ENCODE data around the gene MYH6. TPM values are rescaled to one million over a fixed set of nuclear protein-coding genes. Genes with fewer than 3 reads are reported as not detected.

Gene MYH6
- total and polyA plus RNA-seq, 2 donors (not counting 3 experiments of a cell fraction or from before 2014, with no cell fraction given) = not detected

DNA sequence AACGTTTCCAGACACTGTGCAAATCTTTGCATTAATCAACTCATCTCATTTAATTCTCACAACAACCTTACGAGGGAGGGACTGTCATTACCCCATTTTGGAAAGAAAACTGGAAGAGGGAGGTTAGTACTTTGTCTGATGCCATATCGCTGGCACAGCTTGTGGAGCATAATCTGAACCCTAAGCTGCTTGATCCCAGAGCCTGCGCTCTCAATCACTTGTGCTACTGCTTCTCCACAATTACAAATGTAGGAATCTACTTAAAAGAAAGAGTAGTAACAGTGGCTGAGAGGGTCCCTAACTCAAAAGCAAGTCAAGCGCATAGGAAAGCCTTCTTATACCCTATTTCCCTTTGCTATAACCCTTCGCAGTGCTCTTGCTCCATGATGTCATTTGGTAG, 46.3 kb downstream of the MYH6 start:
- no peak overlapping the region for H3K27ac ChIP-seq (ENCODE audit: insufficient read depth, low read depth, low read length)
- H3K9ac ChIP-seq (replicated peaks; ENCODE audit: extremely low read depth, insufficient read depth, low read length) = no peak overlapping the region
- no peaks in the 10 kb centered on the region for H3K36me3 ChIP-seq (ENCODE audit: control insufficient read depth in 2 of 2, extremely low read depth in 1 of 2, insufficient read depth in 2 of 2, low read length in 2 of 2)
- DNase-seq (ENCODE audit: low read depth, low spot score) (no peak), FAIRE-seq (no peak)
- H3K4me3 ChIP-seq (replicated peaks in 1 of 3; ENCODE audit: insufficient read depth in 1 of 3, low read depth in 1 of 3, low read length in 3 of 3) = no peak overlapping the region
- ChIA-PET POLR2A (no interaction called here), CTCF (interaction anchor here (1.1 to 1.7 kb wide), 4 partner anchors 16 to 97 kb away, joined by 3 to 6 read pairs (median 4); no protein-coding TSS in a partner anchor)
- H3K9me1 ChIP-seq (replicated peaks; ENCODE audit: control insufficient read depth, extremely low read depth, insufficient read depth, low read length) = no peaks in the 10 kb centered on the region
- TF ChIP-seq, protein P1, sequence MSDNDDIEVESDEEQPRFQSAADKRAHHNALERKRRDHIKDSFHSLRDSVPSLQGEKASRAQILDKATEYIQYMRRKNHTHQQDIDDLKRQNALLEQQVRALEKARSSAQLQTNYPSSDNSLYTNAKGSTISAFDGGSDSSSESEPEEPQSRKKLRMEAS (IDR thresholded peaks at IDR 0.05; ENCODE audit: insufficient read depth, insufficient read length) = no peak
- TF ChIP-seq JUN (IDR thresholded peaks at IDR 0.05; ENCODE audit: borderline replicate concordance, insufficient read depth, insufficient read length, low read depth) (no peak), MYC (IDR thresholded peaks at IDR 0.05; ENCODE audit: low read depth, low read length) (no peak), FOS (IDR thresholded peaks at IDR 0.05; ENCODE audit: borderline replicate concordance, insufficient read depth, low read length) (no peak), EZH2 (IDR thresholded peaks at IDR 0.05; ENCODE audit: borderline replicate concordance, low read depth, low read length, severe bottlenecking) (no peak), GATA2 (IDR thresholded peaks at IDR 0.05; ENCODE audit: insufficient read depth, insufficient read length, low read depth, low read length) (no peak), POLR2AphosphoS5 (IDR thresholded peaks at IDR 0.05; ENCODE audit: insufficient read depth, low read depth, low read length) (no peak), POLR2A (IDR thresholded peaks at IDR 0.05; ENCODE audit: low read depth, low read length) (no peak)
- TF ChIP-seq, protein P2, sequence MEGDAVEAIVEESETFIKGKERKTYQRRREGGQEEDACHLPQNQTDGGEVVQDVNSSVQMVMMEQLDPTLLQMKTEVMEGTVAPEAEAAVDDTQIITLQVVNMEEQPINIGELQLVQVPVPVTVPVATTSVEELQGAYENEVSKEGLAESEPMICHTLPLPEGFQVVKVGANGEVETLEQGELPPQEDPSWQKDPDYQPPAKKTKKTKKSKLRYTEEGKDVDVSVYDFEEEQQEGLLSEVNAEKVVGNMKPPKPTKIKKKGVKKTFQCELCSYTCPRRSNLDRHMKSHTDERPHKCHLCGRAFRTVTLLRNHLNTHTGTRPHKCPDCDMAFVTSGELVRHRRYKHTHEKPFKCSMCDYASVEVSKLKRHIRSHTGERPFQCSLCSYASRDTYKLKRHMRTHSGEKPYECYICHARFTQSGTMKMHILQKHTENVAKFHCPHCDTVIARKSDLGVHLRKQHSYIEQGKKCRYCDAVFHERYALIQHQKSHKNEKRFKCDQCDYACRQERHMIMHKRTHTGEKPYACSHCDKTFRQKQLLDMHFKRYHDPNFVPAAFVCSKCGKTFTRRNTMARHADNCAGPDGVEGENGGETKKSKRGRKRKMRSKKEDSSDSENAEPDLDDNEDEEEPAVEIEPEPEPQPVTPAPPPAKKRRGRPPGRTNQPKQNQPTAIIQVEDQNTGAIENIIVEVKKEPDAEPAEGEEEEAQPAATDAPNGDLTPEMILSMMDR (IDR thresholded peaks at IDR 0.05; ENCODE audit: extremely low read depth in 1 of 2, insufficient read depth in 1 of 2, low read depth in 1 of 2, low read length in 2 of 2) = no peak
- intact Hi-C loops (cut with micrococcal nuclease) = no loop called here
- H3K27me3 ChIP-seq (ENCODE audit: control insufficient read depth in 2 of 2, insufficient read depth in 2 of 2, low read length in 2 of 2) = peaks cover 26 to 33% of the 10 kb centered on the region in 2 experiments
- dilution Hi-C loops (cut with MboI; ENCODE audit: extremely low pct_ligation_motif_present, low sequenced_read_pairs) = no loop called here
- H3K4me1 ChIP-seq (ENCODE audit: control insufficient read depth, extremely low read depth, insufficient read depth, low read length) = no peaks in the 10 kb centered on the region
- H3K79me2 ChIP-seq (ENCODE audit: control insufficient read depth, insufficient read depth, low read length) = no peaks in the 10 kb centered on the region
- no peaks in the 10 kb centered on the region for H3K9me3 ChIP-seq (replicated peaks; ENCODE audit: control insufficient read depth, insufficient read depth, low read length)
- no peak overlapping the region for H2AFZ ChIP-seq (ENCODE audit: low read depth, low read length)
- no peak overlapping the region for H3K4me2 ChIP-seq (ENCODE audit: insufficient read depth, low read length)
- BruUV-seq (replicated peaks) = no TSS peak
- no peaks in the 10 kb centered on the region for H4K20me1 ChIP-seq (replicated peaks; ENCODE audit: control insufficient read depth, extremely low read depth, insufficient read depth, low read length)

Data from endothelial cell of umbilical vein (primary cell).